ENCODE measurements around the gene MRPL14. TPM values are rescaled to one million over a fixed set of nuclear protein-coding genes. Genes with fewer than 3 reads are reported as not detected.

MRPL14 gene
- total RNA-seq, 1 experiment from 2014 or later = 87.6 TPM

DNA sequence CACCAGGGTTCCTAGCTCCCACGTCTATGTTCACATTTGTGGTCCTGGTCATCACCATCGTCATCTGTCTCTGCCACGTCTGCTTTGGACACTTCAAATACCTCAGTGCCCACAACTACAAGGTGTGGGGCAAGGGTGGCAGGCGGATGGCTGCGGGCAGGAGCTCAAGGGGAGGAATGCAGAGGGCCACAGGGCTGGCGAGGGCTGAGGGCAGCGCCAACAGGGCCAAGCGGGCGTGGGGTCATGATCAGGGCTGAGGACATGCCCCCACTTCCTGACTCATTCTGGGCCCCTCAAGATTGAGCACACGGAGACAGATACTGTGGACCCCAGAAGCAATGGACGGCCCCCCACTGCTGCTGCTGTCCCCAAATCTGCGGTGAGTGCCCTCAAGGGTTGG is 26.8 kb upstream of the MRPL14 start:
- Mint-ChIP-seq H3K27me3 (ENCODE audit: insufficient read depth, unreplicated experiment) (no peaks in the 10 kb centered on the region), H3K4me1 (ENCODE audit: low read depth, unreplicated experiment) (peaks cover 13% of the 10 kb centered on the region), H3K4me3 (ENCODE audit: unreplicated experiment) (no peak overlapping the region), H3K9me3 (ENCODE audit: unreplicated experiment) (no peaks in the 10 kb centered on the region), H3K36me3 (ENCODE audit: insufficient read depth, unreplicated experiment) (peaks cover 13% of the 10 kb centered on the region), H3K27ac (ENCODE audit: unreplicated experiment) (no peak overlapping the region)
- intact Hi-C loops (cut with micrococcal nuclease; ENCODE audit: unreplicated experiment) = no loop called here
- CTCF ChIA-PET = interaction anchor here (1.1 kb wide), 1 partner anchor 58 kb away, joined by 4 read pairs; no protein-coding TSS in a partner anchor
- no peak overlapping the region for H3K4me3 ChIP-seq (ENCODE audit: low read depth, low read length)
- TF ChIP-seq, protein P1, sequence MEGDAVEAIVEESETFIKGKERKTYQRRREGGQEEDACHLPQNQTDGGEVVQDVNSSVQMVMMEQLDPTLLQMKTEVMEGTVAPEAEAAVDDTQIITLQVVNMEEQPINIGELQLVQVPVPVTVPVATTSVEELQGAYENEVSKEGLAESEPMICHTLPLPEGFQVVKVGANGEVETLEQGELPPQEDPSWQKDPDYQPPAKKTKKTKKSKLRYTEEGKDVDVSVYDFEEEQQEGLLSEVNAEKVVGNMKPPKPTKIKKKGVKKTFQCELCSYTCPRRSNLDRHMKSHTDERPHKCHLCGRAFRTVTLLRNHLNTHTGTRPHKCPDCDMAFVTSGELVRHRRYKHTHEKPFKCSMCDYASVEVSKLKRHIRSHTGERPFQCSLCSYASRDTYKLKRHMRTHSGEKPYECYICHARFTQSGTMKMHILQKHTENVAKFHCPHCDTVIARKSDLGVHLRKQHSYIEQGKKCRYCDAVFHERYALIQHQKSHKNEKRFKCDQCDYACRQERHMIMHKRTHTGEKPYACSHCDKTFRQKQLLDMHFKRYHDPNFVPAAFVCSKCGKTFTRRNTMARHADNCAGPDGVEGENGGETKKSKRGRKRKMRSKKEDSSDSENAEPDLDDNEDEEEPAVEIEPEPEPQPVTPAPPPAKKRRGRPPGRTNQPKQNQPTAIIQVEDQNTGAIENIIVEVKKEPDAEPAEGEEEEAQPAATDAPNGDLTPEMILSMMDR (IDR thresholded peaks at IDR 0.05; ENCODE audit: insufficient read depth in 1 of 2, low read depth in 1 of 2, low read length in 1 of 2, severe bottlenecking in 1 of 2, unreplicated experiment in 1 of 2) = no peak
- POLR2A ChIA-PET = no interaction called here
- no peak for DNase-seq
- H3K36me3 ChIP-seq (ENCODE audit: control insufficient read depth, insufficient read depth, low read length) = peaks cover 2% of the 10 kb centered on the region; the same call in 1 of the 2 replicates
- peaks cover 17% of the 10 kb centered on the region for H3K4me1 ChIP-seq
- no peaks in the 10 kb centered on the region for H3K27me3 ChIP-seq (replicated peaks; ENCODE audit: control insufficient read depth, insufficient read depth, low read length)
- no TSS peak for BruUV-seq (replicated peaks)
- no peaks in the 10 kb centered on the region for H3K9me3 ChIP-seq

DNA sequence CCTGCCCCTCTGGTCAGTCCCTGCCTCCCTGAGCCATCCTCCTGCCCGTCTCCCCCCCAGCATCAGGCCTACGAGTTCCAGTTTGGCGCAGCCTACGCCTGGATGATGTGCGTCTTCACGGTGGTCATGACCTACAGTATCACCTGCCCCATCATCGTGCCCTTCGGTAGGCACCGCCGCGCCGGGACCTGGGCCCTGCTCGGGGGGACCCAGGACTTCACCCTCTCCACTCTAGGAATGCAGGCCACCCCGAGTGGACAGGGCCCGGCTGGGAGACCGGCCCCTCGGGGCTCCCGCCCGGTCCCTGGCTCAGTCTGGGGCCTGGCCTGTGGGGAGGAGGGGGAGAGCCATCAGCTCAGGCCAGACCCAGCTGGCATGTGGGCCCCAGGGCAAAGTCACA is 25.3 kb upstream of the MRPL14 start:
- Mint-ChIP-seq H3K9me3 (ENCODE audit: unreplicated experiment) (no peaks in the 10 kb centered on the region), H3K36me3 (ENCODE audit: insufficient read depth, unreplicated experiment) (peaks cover 13% of the 10 kb centered on the region), H3K27ac (ENCODE audit: unreplicated experiment) (no peak overlapping the region), H3K4me1 (ENCODE audit: low read depth, unreplicated experiment) (peaks cover 13% of the 10 kb centered on the region), H3K4me3 (ENCODE audit: unreplicated experiment) (no peak overlapping the region), H3K27me3 (ENCODE audit: insufficient read depth, unreplicated experiment) (no peaks in the 10 kb centered on the region)
- peaks cover 2% of the 10 kb centered on the region; the same call in 1 of the 2 replicates for H3K36me3 ChIP-seq (ENCODE audit: control insufficient read depth, insufficient read depth, low read length)
- TF ChIP-seq, protein P1 (IDR thresholded peaks at IDR 0.05; ENCODE audit: insufficient read depth in 1 of 2, low read depth in 1 of 2, low read length in 1 of 2, severe bottlenecking in 1 of 2, unreplicated experiment in 1 of 2) = no peak
- CTCF ChIA-PET = no interaction called here
- DNase-seq = no peak
- no peak overlapping the region for H3K4me3 ChIP-seq (ENCODE audit: low read depth, low read length)
- no peaks in the 10 kb centered on the region for H3K27me3 ChIP-seq (replicated peaks; ENCODE audit: control insufficient read depth, insufficient read depth, low read length)
- peaks cover 17% of the 10 kb centered on the region for H3K4me1 ChIP-seq
- no TSS peak for BruUV-seq (replicated peaks)
- POLR2A ChIA-PET = no interaction called here
- intact Hi-C loops (cut with micrococcal nuclease; ENCODE audit: unreplicated experiment) = no loop called here
- no peaks in the 10 kb centered on the region for H3K9me3 ChIP-seq

DNA sequence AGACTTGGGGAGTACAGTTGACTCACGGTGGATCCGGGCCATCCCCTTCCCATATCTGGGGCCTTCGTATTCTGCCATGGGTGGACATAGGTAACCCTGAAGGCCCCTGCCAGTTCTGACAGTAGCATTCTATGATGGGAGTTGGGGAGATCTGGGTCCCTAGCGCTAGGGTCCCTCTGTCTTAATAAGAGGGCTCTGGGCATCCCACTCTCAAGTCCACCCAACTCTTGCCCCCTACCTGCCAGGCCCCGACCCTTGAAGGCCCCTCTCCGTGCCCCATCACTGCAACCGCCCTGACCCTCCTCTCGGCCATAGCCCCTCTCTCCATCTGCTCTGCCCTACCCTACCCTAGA is 24.8 kb upstream of the MRPL14 start:
- no peak for DNase-seq
- no TSS peak for BruUV-seq (replicated peaks)
- H3K27me3 ChIP-seq (replicated peaks; ENCODE audit: control insufficient read depth, insufficient read depth, low read length) = no peaks in the 10 kb centered on the region
- Mint-ChIP-seq H3K27me3 (ENCODE audit: insufficient read depth, unreplicated experiment) (no peaks in the 10 kb centered on the region), H3K4me3 (ENCODE audit: unreplicated experiment) (no peak overlapping the region), H3K27ac (ENCODE audit: unreplicated experiment) (no peak overlapping the region), H3K36me3 (ENCODE audit: insufficient read depth, unreplicated experiment) (peaks cover 13% of the 10 kb centered on the region), H3K9me3 (ENCODE audit: unreplicated experiment) (no peaks in the 10 kb centered on the region), H3K4me1 (ENCODE audit: low read depth, unreplicated experiment) (peaks cover 12% of the 10 kb centered on the region)
- H3K4me3 ChIP-seq (ENCODE audit: low read depth, low read length) = no peak overlapping the region
- intact Hi-C loops (cut with micrococcal nuclease; ENCODE audit: unreplicated experiment) = no loop called here
- POLR2A ChIA-PET = no interaction called here
- CTCF ChIA-PET = interaction anchor here (1.0 kb wide), 1 partner anchor 55 kb away, joined by 3 read pairs; no protein-coding TSS in a partner anchor
- peaks cover 17% of the 10 kb centered on the region for H3K4me1 ChIP-seq
- no peaks in the 10 kb centered on the region for H3K9me3 ChIP-seq
- TF ChIP-seq, protein P1 (IDR thresholded peaks at IDR 0.05; ENCODE audit: insufficient read depth in 1 of 2, low read depth in 1 of 2, low read length in 1 of 2, severe bottlenecking in 1 of 2, unreplicated experiment in 1 of 2) = no peak
- peaks cover 2% of the 10 kb centered on the region; the same call in 1 of the 2 replicates for H3K36me3 ChIP-seq (ENCODE audit: control insufficient read depth, insufficient read depth, low read length)

All from Caco-2 (cell line).